Stimulated activated CD4-positive, alpha-beta T cell treated with anti-CD3 and anti-CD28 coated beads, TNF-alpha, amount 100 ng/mL, for 4 hours (primary cell): ENCODE measurements around the gene PLXNA4.

Experiments
- DNase-seq, 3 experiments: peaks; one replicate each; pipeline ENCODE4 v3.0.0-alpha.2; 2020; ENCODE audit warnings: low read depth in 3 of 3

PLXNA4 gene

GRCh38 chr7:132592231-132592920 lies 16.1 kb upstream of the PLXNA4 start:
- DNase-seq: no peak

- DNase-seq: no peak
Measured at GRCh38 chr7:132590162-132590561, 13.9 kb upstream of the PLXNA4 start.

DNA sequence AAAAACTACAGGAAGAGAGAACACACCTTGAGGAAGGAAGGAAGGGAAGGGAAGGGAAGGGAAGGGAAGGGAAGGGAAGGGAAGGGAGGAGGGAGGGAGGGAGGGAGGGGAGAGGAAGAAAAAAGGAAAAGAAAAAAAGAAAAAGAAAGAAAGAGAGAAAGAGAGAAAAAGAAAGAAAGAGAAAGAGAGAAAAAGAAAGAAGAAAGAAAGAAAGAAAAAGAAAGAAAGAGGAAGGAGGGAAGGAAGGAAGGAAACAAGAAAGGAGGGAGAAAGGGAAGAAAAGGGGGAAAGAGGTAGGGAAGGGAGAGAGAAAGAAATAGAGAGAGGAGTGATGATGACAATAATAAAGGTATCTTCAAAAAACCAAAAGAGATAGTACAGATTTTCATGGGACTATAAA lies 12.3 kb upstream of the PLXNA4 start:
- DNase-seq: no peak

DNA sequence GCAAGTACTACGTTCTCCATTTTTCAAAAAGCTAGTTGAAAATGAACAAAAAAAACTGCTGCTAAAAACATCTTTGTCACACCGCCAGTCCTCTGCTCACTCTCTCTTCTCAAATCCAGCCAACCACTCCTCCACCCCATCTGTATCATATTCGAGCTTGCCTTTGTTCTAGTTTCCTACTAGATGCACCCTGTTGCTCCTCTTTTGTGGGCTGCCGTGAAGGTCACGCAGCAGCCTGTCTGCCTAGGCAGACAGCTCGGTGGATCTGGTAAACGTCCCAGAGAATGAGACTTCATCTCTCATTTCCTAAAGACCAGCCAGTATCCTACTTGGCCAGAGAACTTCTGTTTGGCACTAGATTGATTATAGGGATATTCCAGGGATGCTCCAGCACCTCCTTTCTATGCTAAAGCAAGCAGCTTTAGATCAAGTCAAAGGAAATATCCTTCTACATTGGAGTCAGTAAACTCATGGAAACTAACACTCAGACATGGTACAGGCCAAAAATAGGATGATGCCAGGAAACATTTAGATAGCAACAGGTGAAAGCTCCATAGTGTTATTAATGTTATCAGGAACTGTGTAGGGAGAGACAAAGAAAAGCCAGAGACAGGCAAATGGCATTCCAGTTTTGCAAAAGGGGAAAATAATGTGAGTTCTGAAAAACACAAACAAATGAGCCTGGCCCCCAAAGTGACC lies 8.7 kb upstream of the PLXNA4 start:
- DNase-seq: no peak

- no peak for DNase-seq
Measured at GRCh38 chr7:132581431-132581830, 5.2 kb upstream of the PLXNA4 start.

DNA sequence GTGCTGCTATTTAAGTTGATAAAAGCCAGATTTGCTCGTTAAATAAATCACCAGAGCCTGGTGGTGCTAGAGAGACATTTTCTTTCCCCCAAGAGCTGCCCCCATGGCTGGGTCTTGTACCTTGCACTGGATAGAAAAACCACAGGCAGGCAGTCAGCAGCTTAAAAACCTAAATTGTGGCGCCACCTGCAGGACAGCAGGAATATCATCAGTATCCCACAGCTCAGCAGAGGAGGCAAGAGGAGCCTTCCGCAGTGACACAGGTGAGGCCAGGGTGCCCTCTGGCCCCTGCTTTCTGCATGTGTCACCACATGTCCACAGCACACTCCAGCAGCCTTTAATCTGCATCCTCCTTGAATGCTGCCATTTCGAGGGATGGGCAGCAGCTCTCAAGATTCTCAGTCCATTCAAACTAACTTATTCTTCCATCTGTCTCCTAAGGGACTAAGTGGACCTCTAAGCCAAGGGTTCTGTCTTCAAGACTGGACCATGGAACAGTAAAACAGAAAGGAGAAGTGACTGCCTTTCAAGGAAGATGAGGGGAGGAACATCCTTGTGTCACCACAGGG lies 4.5 kb upstream of the PLXNA4 start:
- peak in 2 of 3 experiments; percentile 16 to 45 for DNase-seq

GRCh38 chr7:132580277-132580676 lies 4.0 kb upstream of the PLXNA4 start:
- no peak for DNase-seq

GRCh38 chr7:132579260-132579899 lies 3.1 kb upstream of the PLXNA4 start:
- DNase-seq: no peak

- no peak for DNase-seq
Measured at GRCh38 chr7:132578826-132579225, 2.6 kb upstream of the PLXNA4 start.

- no peak for DNase-seq
Measured at GRCh38 chr7:132578050-132578370, 1.7 kb upstream of the PLXNA4 start.

DNA sequence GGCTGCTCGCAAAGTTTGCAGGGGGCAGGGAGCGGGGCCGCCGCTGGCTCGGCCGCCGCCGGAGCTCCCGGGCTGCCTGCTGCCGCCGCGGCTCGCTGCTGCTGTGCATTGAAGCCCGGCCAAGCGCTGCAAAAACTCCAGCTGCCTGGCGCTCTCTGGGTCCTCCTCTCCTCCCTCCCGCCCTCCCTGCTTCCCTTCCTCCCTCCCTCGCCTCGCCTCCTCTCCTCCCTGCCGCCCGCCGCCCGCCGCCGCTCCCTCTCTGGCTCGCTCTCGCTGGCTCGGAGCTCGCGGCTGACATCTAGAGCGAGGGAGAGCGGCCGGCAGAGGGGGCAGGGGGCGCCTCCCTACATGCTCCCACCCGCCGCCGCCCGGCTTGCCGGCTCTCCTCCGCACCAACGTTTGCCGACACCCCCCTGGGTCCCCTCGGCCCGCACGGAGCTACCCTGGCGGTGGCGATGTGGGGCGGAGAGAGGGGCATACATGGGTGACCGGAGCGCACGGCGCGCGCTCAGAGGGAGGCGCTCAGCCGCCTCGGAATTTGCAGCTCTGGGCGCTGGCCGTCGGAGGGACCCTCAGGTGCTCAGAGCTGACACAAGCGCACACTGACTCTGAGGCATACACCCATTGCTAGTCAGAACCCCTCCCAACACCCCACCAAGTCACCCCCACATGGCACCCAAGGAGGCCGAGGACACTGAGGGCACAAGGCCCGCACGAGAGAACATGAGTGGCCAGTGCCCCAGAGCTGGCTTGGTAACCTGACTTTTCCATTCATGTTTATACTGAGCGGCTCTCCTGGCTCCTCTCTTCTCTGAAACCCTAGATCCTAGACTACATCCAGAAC lies 1.2 kb upstream of the PLXNA4 start:
- no peak for DNase-seq

- DNase-seq: no peak
Measured at GRCh38 chr7:132576721-132577085, 433 bp upstream of the PLXNA4 start.

GRCh38 chr7:132575419-132575981 lies 770 bp downstream of the PLXNA4 start:
- no peak for DNase-seq

DNA sequence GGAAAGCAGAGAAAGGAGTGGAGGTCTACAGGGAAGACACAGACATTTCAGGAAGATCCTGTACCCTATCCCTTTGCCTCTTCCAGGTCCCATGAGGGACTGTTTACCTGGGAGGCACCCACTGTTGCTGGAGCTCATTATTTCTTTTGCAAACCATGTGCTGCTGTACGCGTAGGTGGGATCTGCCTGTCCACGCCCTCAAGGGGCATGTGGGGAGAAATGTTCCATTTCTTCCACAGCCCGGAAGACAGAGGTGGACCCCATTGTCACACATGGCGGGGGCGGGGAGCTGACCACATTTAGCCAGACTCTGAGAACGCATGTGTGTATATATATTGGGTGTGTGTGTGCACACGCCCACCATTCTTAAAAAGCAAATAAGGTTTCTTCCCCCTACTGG lies 2.0 kb downstream of the PLXNA4 start:
- no peak for DNase-seq

GRCh38 chr7:132573251-132573955 lies 2.9 kb downstream of the PLXNA4 start:
- DNase-seq: no peak

- DNase-seq: no peak
Measured at GRCh38 chr7:132572526-132572925, 3.7 kb downstream of the PLXNA4 start.

DNA sequence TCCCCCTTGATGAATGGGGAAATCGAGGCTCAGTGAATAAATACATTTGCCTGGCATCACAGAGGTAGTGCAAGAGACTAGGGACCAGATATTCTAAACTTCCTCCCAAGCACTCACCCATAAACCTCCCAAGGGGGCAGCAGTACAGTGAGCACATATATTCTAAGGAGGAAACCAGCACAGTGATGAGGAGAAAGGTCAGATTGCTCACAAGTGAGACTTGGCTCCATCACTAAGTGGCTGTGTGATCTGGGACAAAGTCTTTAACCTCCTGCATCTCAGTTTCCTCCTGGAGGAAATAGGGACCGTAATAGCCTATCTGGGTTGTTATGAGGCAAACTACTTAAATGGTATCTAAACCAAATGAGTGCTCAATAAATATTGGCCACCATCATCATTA lies 4.3 kb downstream of the PLXNA4 start:
- DNase-seq: no peak

DNA sequence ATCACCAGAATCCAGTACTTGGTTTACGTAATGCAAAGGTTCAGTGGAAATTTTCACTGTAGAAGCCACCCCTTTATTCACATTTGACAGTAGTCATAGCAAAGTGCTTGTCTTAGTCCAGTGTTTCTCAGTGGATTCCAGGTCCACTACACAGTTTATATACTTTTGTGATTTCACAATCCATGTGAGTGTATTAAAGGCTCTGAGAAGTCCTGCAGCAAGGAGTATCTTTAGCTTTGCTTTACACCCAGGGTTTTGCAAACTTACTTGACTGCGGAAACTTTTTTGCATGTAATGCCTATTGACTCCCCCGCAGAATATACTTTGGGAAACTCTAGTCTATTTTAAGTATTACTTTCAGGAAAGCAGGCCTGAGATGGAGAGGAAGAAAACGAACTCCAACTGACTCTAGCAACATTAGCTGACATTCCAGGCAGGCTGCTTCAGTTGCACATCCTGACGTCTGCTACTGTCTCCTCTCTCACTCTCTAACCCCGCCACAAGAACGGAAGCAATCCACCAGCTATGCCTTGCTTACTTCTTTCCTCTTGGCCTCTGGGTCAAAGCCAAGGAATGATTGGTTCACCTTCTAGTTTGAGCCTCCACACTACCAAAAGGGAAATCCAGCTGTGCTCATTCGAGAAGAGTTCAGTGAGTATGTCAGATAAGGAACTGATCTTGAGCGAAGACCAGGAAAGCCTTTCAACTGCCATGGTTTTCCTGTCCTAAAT lies 6.2 kb downstream of the PLXNA4 start:
- DNase-seq: no peak

- DNase-seq: no peak
Measured at GRCh38 chr7:132568962-132569361, 7.3 kb downstream of the PLXNA4 start.

DNA sequence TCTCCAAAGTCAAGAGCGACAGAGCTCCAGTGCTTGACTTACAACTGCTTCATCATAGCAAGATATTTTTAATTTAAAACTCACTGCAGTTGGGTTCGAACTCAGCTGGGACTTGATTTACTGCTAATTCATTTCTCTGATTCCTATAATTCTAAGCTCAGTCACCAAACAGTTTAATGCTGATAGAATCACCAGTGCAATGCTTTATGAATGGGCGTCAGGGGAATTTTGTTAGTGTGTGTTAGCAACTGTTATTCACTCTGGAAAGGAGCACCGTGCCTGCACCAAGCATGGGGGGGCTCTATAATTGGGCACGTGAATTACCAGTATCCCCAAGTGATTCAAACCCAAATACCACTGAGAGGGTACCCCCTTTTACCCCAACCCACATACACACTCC lies 10.4 kb downstream of the PLXNA4 start:
- no peak for DNase-seq
